Right renal cortex interstitium (tissue), 3 donors: ENCODE measurements around the gene BCKDHB. TPM values are rescaled to one million over a fixed set of nuclear protein-coding genes. Genes with fewer than 3 reads are reported as not detected.
A peak's percentile ranks its signal among the peaks of the same experiment; 100 is the strongest.
"Not testable (repeated sequence)": the region's sequence is repeated elsewhere in the genome, so short reads cannot be mapped to it uniquely, and the experiment has no call there.

Experiments used
- DNase-seq, 3 donors: peaks; one replicate each; pipeline ENCODE4 v3.0.0-alpha.2; 2013; ENCODE audit warnings: low read depth in 3 of 3, low spot score in 2 of 3
- polyA plus RNA-seq, 3 donors: library from polyadenylated mRNA; unstranded; fragments of 120-200 nt; gene quantifications; one replicate each; pipeline ENCODE4 v1.2.1, GENCODE V29; 2013; ENCODE audit not compliant: insufficient read length in 3 of 3

BCKDHB gene
- polyA plus RNA-seq, 3 donors, result 29.7 to 33.9 (median 32.2) TPM

DNA sequence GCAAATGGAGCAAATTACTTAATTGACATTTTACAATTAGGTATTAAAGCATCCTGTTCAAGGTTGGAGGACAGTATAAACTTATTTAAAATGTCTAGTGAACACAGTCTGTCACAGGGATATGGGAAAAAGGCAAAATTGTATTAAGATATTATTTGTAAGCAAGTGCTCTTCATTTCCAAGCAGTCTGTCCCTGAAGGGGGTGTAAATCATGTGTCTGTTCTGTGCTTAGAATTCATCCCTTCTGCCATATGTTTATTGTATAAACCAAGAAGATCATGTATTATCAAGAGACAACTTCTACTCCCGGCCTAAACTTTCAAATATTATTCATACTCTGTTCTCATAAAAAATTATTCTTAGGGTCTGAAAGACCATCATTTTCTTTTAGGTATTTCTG is 144.8 kb downstream of the BCKDHB start:
- no peak for DNase-seq

DNA sequence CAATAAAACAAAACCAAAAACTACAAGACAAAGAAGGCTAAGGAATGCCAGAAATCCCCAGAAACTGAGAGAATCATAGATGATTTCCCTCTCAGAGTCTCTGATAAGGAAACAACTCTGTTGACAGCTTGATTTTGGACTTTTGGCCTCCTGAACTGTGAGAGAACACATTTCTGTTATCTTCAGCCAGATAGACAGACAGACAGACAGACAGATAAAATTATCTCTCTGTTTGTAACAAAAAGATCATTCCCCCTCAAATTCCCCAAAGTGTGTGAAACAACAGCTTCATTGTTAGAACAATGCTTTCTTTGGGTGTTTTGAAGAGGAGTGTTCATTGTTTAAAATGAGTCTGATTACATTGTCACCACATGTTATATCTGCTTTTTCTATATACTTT is 148.2 kb downstream of the BCKDHB start:
- DNase-seq, result no peak

DNA sequence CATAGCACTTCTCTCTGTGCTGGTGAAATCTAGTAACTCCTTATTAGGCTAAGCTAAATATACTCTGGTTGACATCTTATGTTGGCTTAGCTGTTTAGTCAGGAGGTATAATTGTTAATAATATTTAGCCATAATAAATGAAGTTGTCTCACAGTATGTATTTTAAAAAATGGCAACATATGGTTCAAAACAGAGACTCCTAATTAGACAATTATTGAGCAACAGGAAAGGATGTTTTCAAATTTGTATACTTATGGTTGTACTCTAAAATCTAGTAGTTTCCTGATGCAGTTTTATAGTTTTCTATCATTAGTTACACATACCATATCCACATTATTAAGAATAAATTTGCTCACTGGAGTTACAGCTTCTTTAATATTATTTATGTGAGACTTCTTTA is 150.2 kb downstream of the BCKDHB start:
- DNase-seq, result no peak

- DNase-seq, result peak in 1 of 3 donors; percentile 12
These were observed 152.6 kb downstream of the BCKDHB start for GRCh38 chr6:80259118-80259517.

- no peak for DNase-seq
These were observed 157.1 kb downstream of the BCKDHB start for GRCh38 chr6:80263585-80263984.

DNA sequence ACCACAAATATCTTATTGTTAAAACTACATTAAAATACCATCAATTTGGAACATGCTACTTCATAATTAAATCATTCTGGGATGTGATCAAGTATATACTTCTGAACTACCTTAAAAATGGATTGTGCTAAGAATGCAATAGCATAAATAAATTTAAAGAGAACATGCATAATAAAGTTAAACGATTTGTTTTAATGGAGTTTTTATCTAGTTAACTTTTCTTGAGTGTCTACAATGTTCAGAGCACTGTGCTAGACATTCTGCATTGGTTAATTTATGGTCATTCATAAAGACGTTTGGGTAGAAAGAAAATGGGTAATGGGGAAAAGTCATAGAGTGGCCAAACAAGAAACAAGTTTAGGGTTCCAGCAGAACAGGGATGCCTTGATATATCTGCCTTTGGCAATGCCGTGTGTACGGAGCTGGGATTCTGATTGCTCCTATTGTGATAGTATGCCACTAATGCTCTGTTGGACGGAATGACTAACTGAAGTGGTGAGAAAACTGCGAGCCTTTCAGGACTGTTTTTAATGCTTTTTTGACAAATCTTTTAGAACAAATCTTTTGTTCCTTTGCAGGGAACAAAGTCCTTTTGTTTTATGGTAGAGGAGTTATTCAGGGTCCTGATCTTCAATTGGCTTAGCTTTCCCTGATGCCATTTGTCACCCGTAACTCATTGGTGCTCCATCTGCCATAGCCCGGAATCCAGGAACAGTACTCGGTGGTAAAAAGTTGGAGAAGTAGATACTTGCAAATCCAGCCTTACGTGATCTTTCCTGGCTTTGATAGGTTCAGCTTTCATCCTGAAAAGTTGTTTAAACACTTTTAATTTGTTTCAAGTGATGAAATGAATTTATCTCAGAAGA is 162.6 kb downstream of the BCKDHB start:
- no peak for DNase-seq

DNA sequence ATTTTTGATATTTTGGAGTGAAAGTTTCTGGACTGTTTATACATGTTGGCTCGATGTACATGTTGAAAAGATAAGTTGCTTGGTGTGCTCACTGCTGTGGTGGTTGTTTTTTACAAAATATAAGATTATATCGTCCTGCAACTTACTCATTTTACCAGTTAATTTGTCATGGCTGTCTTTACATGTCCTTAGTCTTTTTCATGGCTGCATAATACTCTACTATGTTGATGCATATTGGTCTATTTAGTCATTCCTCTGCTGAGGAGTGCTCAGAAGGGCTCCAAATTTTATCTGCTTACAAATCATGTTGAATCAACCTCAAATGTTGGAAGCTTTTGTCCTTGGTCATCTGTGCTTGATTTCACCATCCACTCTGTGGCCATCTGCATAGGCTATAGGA is 164.6 kb downstream of the BCKDHB start:
- DNase-seq, result no peak

DNA sequence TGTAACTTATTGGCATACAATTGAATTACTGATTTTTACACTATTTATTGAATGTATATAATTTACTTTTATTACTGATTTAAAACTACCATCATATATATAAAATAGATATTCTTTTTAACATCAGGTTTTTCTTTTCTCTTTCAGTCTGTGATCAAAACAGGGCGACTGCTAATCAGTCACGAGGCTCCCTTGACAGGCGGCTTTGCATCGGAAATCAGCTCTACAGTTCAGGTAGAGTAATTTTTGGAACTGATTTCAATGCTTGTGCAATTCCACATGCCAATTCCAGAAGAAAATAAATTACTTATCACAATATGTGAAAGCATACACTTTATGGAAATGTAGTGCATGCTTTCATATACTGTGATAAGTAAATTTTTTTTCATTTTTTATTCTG is 166.5 kb downstream of the BCKDHB start:
- DNase-seq, result no peak

- DNase-seq, result no peak
These were observed 170.4 kb downstream of the BCKDHB start for GRCh38 chr6:80276861-80277260.

GRCh38 chr6:80277501-80277900 is 171.0 kb downstream of the BCKDHB start:
- DNase-seq, result no peak

- no peak for DNase-seq
These were observed 174.0 kb downstream of the BCKDHB start for GRCh38 chr6:80280262-80281010.

DNA sequence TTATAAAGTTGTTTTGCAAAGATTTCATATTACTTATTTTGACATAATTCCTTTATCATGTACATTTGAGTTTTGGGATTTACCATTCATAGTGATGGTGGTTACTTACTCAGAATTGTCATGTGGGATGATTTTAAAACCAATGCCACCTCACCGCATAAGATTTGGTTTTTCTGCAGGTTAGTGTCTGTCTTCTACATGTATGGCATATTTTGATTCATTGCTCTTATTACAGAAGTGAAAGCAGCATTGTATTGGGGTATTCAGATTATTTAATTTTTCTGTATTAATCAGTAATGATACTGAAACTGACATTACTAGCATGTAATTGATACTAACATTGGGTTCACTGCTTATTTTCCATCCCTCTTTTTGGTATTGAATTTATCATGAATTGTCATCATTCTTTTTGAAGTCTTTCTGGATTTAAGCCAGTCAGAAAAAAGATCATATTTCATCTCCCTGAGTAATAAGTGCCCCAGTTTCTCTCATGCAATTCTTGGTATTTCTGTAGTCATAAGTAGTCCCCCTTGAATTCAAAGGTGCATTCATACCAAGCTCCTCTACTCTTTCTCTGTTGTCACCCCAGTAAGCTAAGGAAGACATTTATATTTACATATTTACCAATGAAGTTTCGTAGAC is 176.6 kb downstream of the BCKDHB start:
- DNase-seq, result no peak

DNA sequence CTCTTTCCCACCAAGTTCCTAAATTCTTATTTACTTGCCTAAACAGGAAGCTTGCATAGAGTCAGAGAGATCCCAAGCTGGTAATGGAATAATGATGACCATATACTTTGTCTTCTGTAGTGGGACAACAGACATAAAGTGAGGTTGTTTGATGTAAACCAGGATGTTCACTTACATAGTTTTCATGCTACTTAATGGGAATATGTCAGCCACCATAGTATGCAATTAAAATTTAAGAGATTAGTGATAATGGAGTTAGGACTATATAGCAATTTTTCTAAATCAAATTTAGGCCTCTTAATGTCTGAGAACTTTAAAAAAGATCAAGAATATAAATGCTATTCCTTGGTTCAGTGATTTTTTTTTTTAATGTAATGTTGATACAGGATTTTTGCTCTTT is 180.6 kb downstream of the BCKDHB start:
- no peak for DNase-seq

DNA sequence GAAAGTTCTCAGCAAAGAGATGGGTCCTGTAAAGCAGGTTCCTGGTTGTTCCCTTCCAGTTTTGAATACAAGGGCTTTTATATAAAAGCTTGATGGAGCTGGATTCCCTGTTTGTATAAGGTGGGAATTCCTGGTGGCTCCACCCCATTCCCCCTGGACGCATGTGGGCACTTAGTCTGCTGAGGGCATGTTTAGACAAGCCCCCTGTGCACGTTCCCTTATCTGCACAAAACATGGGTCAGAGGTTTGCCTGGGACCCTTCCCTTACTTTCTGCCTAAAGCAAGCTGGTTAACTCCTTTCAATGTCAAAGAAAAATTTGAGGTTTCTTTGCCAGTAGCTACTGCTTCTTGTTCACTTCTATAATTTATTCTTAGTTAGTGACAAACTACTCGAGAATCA is 181.1 kb downstream of the BCKDHB start:
- no peak for DNase-seq

DNA sequence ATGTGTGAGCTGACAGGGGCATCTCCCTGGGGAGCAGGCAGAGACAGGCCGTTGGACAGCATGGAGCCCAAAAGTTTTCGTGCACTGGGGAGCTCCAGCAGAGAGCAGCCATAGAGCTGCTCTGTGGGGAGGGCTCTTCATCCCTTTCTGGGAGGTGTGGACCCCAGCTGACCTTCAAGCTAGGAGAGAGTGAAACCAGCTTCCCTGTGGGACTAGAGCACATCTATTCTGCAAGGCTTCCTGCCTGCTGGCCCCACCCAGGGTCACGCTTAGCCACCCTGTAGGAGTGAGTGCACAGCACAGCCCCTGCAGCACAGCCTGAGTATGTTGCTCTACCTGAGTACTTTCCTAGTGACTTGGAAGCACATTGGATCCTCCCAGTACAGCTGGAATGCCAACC is 183.3 kb downstream of the BCKDHB start:
- DNase-seq, result no peak

DNA sequence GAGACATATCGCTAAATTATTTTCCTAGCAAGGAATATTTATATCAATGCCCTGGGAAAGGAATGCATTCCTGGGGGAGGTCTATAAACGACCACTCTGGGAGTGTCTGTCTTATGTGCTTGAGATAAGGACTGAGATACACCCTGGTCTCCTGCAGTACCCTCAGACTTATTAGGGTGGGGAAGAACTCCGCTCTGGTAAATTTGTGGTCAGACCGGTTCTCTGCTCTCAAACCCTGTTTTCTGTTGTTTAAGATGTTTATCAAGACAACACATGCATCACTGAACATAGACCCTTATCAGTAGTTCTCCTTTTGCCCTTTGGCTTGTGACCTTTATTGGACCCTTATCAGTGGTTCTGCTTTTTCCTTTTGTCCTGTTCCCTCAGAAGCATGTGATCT is 188.1 kb downstream of the BCKDHB start:
- not testable (repeated sequence) for DNase-seq

- no peak for DNase-seq
These were observed 196.2 kb downstream of the BCKDHB start for GRCh38 chr6:80302716-80303115.

DNA sequence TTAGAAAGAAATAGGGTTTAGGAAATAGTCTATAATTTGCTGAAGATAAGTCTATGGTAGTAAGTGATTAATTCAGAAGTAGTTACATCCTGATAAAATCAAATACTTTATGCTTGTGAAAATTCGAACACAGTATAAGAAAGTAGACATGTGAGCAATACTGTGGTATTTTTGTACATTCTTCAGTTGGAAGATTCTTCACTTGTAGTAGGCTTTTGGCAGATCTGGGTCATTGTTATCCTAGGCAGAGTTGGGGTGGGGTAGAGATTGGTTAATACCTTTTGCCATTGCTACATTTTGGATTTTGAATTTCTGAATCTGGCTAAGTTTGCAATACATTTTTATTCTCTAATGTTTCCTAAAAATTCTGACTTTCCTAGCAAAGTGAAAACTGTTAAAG is 197.5 kb downstream of the BCKDHB start:
- DNase-seq, result no peak

GRCh38 chr6:80314531-80314930 is 208.1 kb downstream of the BCKDHB start:
- DNase-seq, result no peak

- DNase-seq, result no peak
These were observed 210.3 kb downstream of the BCKDHB start for GRCh38 chr6:80316686-80317231.

DNA sequence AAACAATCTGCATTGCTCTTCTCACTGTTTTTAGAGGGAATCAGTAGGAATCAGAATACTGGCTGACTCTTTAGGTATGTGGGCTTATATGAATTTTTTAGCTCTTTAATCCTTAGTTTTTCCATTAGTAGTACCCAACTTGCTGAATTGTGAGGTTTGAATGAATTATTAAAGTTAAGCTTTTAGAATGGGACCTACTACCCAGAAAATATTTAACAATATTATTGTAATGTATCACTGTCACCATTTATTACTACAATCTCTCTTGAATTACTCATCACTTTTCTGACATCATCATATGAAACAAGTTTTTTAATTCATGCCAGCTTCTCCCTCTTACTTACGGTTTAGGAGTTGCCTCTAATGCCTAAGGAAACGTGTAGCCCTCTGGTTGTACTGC is 212.7 kb downstream of the BCKDHB start:
- no peak for DNase-seq
